ENCODE results near the gene HLA-DQB1.
A peak's percentile ranks its signal among the peaks of the same experiment; 100 is the strongest.

HLA-DQB1 gene

GRCh38 chr6:32623693-32624092, 42.8 kb downstream of the HLA-DQB1 start:
- no peak for DNase-seq

DNA sequence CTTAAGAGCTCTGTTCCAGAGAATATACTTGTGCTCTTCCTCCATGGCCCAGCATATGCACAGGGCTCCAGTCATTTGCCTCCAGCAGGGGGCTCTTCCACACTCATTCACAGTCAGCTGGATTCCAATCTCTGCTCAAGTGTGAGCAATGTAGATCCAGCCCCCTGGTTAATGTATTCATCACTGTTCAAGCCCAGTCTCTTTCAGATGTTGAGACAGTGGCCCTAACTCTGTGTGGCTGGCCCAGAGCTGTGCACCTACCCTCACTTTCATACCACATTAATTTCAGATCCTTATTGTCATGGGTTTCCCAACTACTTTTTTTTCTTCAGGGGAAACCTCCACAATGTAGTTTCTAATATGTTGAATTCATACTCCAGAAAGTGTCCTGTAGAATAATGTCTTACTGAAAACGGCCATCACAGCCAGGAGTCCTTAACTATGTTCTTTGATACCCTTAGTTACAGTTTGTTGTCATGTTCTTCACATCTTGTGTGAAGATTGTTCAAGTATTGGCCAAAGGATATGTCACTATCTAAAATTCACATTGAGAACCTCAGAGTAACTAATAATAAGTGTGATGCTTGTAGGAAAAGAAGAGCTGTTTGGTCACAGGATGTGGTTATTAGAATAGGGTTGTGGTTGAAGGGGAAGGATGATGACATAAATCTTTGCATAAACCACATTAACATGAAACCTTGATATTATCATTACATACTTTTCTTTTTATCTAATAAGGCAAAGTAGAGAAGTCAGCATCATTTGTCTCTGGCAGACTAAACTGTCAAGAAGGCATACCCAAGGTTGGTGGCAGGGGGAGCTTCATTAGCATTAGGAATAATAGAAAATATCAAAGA, 43.7 kb downstream of the HLA-DQB1 start:
- peak; percentile 36 for DNase-seq

DNA sequence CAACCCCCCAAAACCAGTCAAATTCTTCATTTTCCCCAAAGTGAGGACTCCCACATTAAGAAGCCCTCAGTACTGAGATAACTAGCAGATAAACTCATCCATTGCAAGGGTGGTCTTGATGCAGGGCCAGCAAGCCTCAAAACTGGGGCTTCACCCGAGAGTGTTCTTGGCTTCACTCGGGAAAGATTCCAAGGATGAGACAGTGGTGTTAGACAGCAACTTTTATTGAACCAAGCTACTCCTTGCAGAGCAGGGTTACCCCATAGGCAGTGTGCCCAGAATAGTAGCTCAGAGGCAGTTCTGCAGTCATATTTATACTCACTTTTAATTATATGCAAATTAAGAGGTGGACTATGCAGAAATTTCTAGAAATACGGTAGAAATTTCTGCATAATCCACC, 45.1 kb downstream of the HLA-DQB1 start:
- DNase-seq = no peak

- DNase-seq = no peak
These were observed 48.7 kb downstream of the HLA-DQB1 start for GRCh38 chr6:32617751-32618150.

DNA sequence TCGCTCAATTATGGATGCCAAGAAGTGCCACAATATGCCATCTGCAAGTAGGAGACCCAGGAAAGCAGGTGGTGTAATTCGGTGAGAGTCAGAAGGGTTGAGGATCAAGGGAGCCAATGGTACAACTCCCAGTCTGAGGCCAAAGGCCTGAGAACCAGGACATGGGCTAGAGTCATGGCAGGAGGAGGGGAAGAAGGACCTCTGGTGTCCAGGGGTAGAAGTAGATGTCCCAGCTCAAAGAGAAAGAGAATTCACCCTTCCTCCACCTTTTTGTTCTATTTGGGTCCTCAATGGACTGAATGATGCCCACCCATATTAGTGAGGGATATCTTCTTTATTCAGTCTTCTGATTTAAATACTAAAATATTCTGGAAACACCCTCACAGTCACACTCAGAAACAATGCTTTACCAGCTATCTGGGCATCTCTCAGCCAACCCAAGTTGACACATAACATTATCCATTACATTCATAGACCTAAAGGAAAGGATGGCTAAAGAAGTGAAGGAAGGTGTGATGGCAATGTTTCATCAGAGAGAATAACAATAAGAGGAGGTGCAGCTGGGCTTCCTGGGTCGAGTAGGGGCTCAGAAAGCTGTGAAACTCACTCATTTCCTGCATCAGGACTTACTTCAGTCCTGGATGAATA, 50.4 kb downstream of the HLA-DQB1 start:
- DNase-seq = no peak

DNA sequence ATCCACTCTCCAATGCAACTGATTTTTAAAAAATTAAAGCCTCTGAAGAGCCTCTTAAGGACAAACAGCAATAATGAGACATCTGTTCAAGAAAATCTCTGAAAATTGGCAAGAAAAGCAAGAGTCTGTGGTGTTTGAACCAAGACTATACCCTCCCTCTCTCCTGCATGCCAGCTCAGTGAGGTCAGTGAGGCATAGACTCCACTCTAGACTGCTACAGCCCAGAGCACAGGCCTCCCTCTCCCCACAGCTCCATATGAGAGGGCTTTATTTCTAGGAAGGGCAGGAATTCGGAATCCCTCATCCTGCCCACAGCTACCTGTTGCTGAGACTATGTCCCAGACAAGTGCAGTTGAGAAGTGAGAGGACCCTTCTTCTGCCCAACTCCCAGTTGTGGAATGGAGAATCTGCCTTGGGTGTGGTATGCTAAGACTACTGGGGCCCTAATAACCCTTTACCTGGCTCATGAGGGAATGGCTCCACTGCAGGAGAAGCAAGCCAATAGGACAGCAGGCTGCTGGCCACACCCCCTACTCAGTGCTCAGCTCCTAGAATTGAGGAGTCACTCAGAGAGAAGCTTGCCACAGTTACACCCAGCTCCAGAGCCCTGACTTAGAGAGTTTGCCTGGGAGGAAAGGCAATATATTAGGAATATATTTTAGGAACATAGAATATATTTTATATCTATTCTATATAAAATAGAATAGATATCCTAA, 51.9 kb downstream of the HLA-DQB1 start:
- no peak for DNase-seq

GRCh38 chr6:32613475-32613874, 53.0 kb downstream of the HLA-DQB1 start:
- DNase-seq = no peak

GRCh38 chr6:32610682-32611296, 55.7 kb downstream of the HLA-DQB1 start:
- no peak for DNase-seq

- peak; percentile 12 to 22 for DNase-seq
These were observed 56.5 kb downstream of the HLA-DQB1 start for GRCh38 chr6:32609731-32610640.
